Neuronal stem cell (in vitro differentiated cells): ENCODE results near the gene RRP7A.
"Not testable (repeated sequence)": the region's sequence is repeated elsewhere in the genome, so short reads cannot be mapped to it uniquely, and the experiment has no call there.

Experiments
- DNase-seq: peaks from one replicate; pipeline ENCODE4 v3.0.0-alpha.2; 2013; ENCODE audit warnings: low spot score
- H2AFZ ChIP-seq: one replicate; pipeline ENCODE4 v1.6.1; 2013; ENCODE audit warnings: mild to moderate bottlenecking, low read length, inconsistent platforms
- H2AK5ac ChIP-seq: 2 replicates; pipeline ENCODE4 v1.6.1; 2013; ENCODE audit warnings: low read depth, mild to moderate bottlenecking, inconsistent platforms, low read length, moderate library complexity, mixed read lengths
- H2BK120ac ChIP-seq: 2 replicates; pipeline ENCODE4 v1.6.1; 2013; ENCODE audit warnings: low read depth, mild to moderate bottlenecking, inconsistent platforms, low read length, moderate library complexity, mixed read lengths
- H2BK12ac ChIP-seq: one replicate; pipeline ENCODE4 v1.6.1; 2013; ENCODE audit warnings: low read length, inconsistent platforms
- H2BK15ac ChIP-seq: 2 replicates; pipeline ENCODE4 v1.6.1; 2013; ENCODE audit warnings: mild to moderate bottlenecking, low read length, inconsistent platforms, mixed read lengths
- H2BK5ac ChIP-seq: one replicate; pipeline ENCODE4 v1.6.1; 2013; ENCODE audit warnings: inconsistent platforms, mild to moderate bottlenecking, low read length, moderate library complexity
- H3K14ac ChIP-seq: one replicate; pipeline ENCODE4 v1.6.1; 2013; ENCODE audit warnings: low read length, inconsistent platforms
- H3K18ac ChIP-seq: 2 replicates; pipeline ENCODE4 v1.6.1; 2013; ENCODE audit warnings: low read length, inconsistent platforms
- H3K23ac ChIP-seq: 2 replicates; pipeline ENCODE4 v1.6.1; 2013; ENCODE audit warnings: low read depth, mild to moderate bottlenecking, mixed read lengths, low read length, inconsistent platforms; ENCODE audit not compliant: poor library complexity
- H3K27ac ChIP-seq: replicated peaks from 3 replicates; pipeline ENCODE4 v1.5.1; 2013; ENCODE audit warnings: low read length, inconsistent platforms
- H3K27me3 ChIP-seq, 3 experiments: 2 replicates each; pipeline ENCODE4 v1.6.1; 2013; ENCODE audit warnings: low read length in 3 of 3, mild to moderate bottlenecking in 2 of 3, inconsistent platforms in 1 of 3, low read depth in 1 of 3, mixed read lengths in 1 of 3, moderate library complexity in 1 of 3; ENCODE audit not compliant: control insufficient read depth in 3 of 3, insufficient read depth in 3 of 3
- H3K36me3 ChIP-seq, 2 donors: replicated peaks in 1 of 2; 2 replicates each; pipeline ENCODE4 v1.6.1; 2013; ENCODE audit warnings: low read length in 2 of 2; ENCODE audit not compliant: control insufficient read depth in 2 of 2, insufficient read depth in 2 of 2
- H3K4ac ChIP-seq: 2 replicates; pipeline ENCODE4 v1.6.1; 2013; ENCODE audit warnings: inconsistent platforms, mild to moderate bottlenecking, low read length, moderate library complexity
- H3K4me1 ChIP-seq, 2 donors: 1 replicate in 1 of 2; 2 replicates in 1 of 2; pipeline ENCODE4 v1.6.1; 2013; ENCODE audit warnings: low read length in 2 of 2, low read depth in 1 of 2; ENCODE audit not compliant: control insufficient read depth in 2 of 2, insufficient read depth in 1 of 2
- H3K4me2 ChIP-seq: one replicate; pipeline ENCODE4 v1.6.1; 2013; ENCODE audit warnings: mild to moderate bottlenecking, low read length, inconsistent platforms; ENCODE audit not compliant: insufficient read depth, poor library complexity, severe bottlenecking
- H3K4me3 ChIP-seq, 2 donors: 2 replicates each; pipeline ENCODE4 v1.5.1; 2013; ENCODE audit warnings: low read length in 2 of 2, mild to moderate bottlenecking in 2 of 2, inconsistent platforms in 1 of 2, moderate library complexity in 1 of 2
- H3K79me1 ChIP-seq: one replicate; pipeline ENCODE4 v1.6.1; 2013; ENCODE audit warnings: low read depth, mild to moderate bottlenecking, inconsistent platforms, low read length, moderate library complexity
- H3K9ac ChIP-seq: one replicate; pipeline ENCODE4 v1.6.1; 2013; ENCODE audit warnings: mild to moderate bottlenecking, low read depth, low read length, inconsistent platforms; ENCODE audit not compliant: poor library complexity
- H3K9me3 ChIP-seq, 2 donors: replicated peaks in 1 of 2; 2 replicates each; pipeline versions ENCODE3 to v1.6.1; 2013; ENCODE audit warnings: low read length in 2 of 2, mild to moderate bottlenecking in 2 of 2, inconsistent platforms in 1 of 2, low read depth in 1 of 2, mixed read lengths in 1 of 2, moderate library complexity in 1 of 2; ENCODE audit not compliant: control insufficient read depth in 2 of 2, insufficient read depth in 1 of 2
- H4K8ac ChIP-seq: one replicate; pipeline ENCODE4 v1.6.1; 2013; ENCODE audit warnings: low read depth, mild to moderate bottlenecking, inconsistent platforms, low read length, moderate library complexity
- H4K91ac ChIP-seq: one replicate; pipeline ENCODE4 v1.6.1; 2013; ENCODE audit warnings: low read length, low read depth, mild to moderate bottlenecking, inconsistent platforms; ENCODE audit not compliant: poor library complexity
- WGBS, 2 donors: extraction: QIAGEN DNeasy Blood & Tissue Kit; methylation state at CpG; one replicate each; pipeline ENCODE4 v1.1.7; 2013; ENCODE audit warnings: missing lambda C conversion rate in 2 of 2, mixed read lengths in 1 of 2; ENCODE audit not compliant: insufficient read length in 2 of 2, insufficient replicate concordance in 1 of 2; ENCODE audit errors: extremely low coverage in 2 of 2; 5-methylcytosine and 5-hydroxymethylcytosine counted together

The RRP7A gene

DNA sequence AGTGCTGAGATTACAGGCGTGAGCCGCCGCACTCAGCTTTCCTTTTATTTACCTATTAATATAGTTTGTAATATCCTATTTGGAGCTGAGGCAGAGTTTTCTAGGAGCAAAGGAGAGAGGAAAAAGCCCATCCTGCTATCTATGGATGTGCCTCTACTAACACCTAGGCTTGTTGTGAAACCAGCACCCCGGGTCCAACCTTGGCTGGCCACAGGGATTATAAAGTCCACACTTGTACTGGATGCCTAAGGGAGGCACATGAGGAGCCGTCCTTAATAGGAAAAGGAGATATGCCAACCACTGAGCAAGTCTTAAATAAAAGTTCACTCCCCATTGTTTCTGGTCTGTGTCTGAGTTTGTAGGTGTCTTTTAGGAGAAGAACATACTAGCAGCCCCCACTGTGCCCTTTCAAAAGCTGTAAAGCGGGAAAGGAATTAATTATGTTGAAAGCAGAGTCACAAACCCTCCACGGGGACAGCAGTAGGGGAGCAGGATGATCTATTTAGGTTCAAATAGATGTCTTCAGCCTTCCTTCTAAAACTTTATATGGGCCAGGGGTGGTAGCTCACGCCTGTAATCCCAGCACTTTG is 29.3 kb downstream of the RRP7A start:
- Histone ChIP-seq H3K14ac (no peak overlapping the region), H3K79me1 (peaks cover 2% of the 10 kb centered on the region), H3K4me1 (peaks cover 1 to 5% of the 10 kb centered on the region in 2 donors), H3K4ac (no peak overlapping the region), H2BK120ac (no peak overlapping the region), H3K23ac (no peak overlapping the region), H3K9ac (no peak overlapping the region), H2AK5ac (no peak overlapping the region), H3K27ac (no peak overlapping the region), H3K36me3 (no peaks in the 10 kb centered on the region), H3K27me3 (no peaks in the 10 kb centered on the region), H3K9me3 (peaks cover 0 to 1% of the 10 kb centered on the region in 2 donors), H2BK15ac (no peak overlapping the region), H3K18ac (no peak overlapping the region), H4K91ac (no peak overlapping the region), H2BK5ac (no peak overlapping the region), H3K4me3 (no peak overlapping the region), H2AFZ (peak overlapping the region; percentile 25), H2BK12ac (no peak overlapping the region), H3K4me2 (no peak overlapping the region), H4K8ac (no peak overlapping the region)
- WGBS, 2 donors = no CpG with 5 or more reads among the region's 8 CpGs
- DNase-seq = no peak

DNA sequence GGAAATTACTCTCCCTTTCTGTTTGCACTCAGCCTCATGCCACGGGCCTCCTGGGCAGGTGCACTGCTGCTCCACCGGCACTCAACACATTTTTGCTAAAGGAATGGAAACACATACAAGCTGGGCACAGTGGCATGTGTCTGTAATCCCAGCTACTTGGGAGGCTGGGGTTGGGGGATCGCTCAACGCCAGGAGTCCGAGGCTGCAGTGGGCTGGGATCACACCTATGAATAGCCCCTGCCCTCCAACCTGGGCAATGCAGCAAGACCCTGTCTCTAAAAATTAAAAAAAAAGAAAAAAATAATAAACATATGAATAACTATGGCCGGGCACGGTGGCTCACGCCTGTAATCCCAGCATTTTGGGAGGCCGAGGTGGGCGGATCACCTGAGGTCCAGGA is 30.6 kb downstream of the RRP7A start:
- Histone ChIP-seq H3K36me3 (no peaks in the 10 kb centered on the region), H2BK120ac (no peak overlapping the region), H3K4me3 (no peak overlapping the region), H2AFZ (no peak overlapping the region), H3K79me1 (peaks cover 2% of the 10 kb centered on the region), H3K4me2 (no peak overlapping the region), H3K4ac (no peak overlapping the region), H3K23ac (no peak overlapping the region), H2BK15ac (no peak overlapping the region), H3K27me3 (no peaks in the 10 kb centered on the region), H3K14ac (no peak overlapping the region), H3K18ac (no peak overlapping the region), H3K4me1 (peaks cover 1 to 5% of the 10 kb centered on the region in 2 donors), H3K9me3 (peaks cover 0 to 1% of the 10 kb centered on the region in 2 donors), H4K91ac (no peak overlapping the region), H2BK5ac (no peak overlapping the region), H3K27ac (no peak overlapping the region), H3K9ac (no peak overlapping the region), H2BK12ac (no peak overlapping the region), H2AK5ac (no peak overlapping the region), H4K8ac (no peak overlapping the region)
- no CpG with 5 or more reads among the region's 10 CpGs for WGBS, 2 donors
- no peak for DNase-seq

DNA sequence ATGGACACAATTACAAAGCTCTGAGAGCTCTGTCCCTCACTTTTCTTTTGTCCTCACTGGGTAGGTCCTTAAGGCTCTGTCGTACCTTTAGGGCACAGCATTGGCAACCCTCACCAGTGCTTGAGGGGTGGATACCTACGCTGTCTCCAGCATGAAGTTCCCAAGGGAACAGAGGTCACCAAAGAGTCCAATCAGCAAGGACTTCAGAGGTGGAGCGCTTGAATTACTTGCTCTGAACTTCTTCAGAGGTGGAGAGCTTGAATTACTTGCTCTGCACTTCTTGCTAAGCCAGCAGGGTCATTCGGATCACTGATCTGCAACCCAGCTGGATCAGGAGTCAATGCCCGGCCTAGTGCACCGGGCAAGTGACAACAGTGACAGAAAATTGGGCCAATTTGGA is 35.1 kb downstream of the RRP7A start:
- Histone ChIP-seq H2AFZ (no peak overlapping the region), H2BK15ac (no peak overlapping the region), H3K4me3 (no peak overlapping the region), H3K36me3 (no peaks in the 10 kb centered on the region), H3K18ac (no peak overlapping the region), H3K9me3 (no peaks in the 10 kb centered on the region), H2AK5ac (no peak overlapping the region), H3K4me2 (no peak overlapping the region), H3K9ac (no peak overlapping the region), H2BK5ac (no peak overlapping the region), H3K14ac (no peak overlapping the region), H4K8ac (no peak overlapping the region), H3K23ac (no peak overlapping the region), H2BK12ac (no peak overlapping the region), H3K4me1 (no peaks in the 10 kb centered on the region), H3K79me1 (no peaks in the 10 kb centered on the region), H3K4ac (no peak overlapping the region), H4K91ac (no peak overlapping the region), H3K27me3 (no peaks in the 10 kb centered on the region), H3K27ac (no peak overlapping the region), H2BK120ac (no peak overlapping the region)
- no peak for DNase-seq
- WGBS, 2 donors = no CpG with 5 or more reads among the region's 6 CpGs

DNA sequence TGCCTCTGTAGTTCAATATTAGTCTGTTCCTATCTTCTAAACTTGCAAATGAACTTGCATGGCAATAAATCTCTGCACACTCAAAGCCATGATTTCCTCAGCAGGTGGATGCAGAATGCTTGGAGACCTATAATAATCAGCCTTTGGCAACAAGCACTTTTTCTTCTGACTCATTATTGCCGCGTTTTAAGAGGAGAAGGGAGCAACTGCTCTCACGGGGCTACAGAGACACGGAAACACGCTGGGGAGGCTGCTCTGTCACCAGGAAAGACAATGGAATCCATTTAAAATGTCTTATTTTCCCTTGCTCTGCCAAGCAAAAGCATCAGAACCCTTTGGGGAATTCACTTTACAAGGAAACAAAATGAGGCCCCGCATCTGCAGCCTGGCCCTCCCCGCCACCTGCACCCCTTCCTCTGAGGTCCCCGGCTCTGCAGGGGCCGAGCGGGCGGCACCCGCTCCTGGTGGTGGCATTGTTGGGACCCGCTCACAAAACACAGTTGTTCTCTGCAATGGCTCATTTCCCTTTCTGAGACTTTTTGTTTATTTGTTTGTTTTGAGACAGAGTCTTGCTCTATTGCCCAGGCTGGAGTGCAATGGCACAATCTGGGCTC is 35.9 kb downstream of the RRP7A start:
- not testable (repeated sequence) for H3K4me2 ChIP-seq, H3K79me1 ChIP-seq, H4K91ac ChIP-seq, H2AFZ ChIP-seq, H2BK5ac ChIP-seq, H4K8ac ChIP-seq, H3K9me3 ChIP-seq, DNase-seq, H3K4ac ChIP-seq, H3K14ac ChIP-seq, H3K4me1 ChIP-seq, H2BK15ac ChIP-seq, H2BK12ac ChIP-seq, H3K27ac ChIP-seq, H3K4me3 ChIP-seq, H2BK120ac ChIP-seq, H3K9ac ChIP-seq, H3K27me3 ChIP-seq, H2AK5ac ChIP-seq, H3K18ac ChIP-seq, H3K36me3 ChIP-seq, H3K23ac ChIP-seq
- WGBS, 2 donors = no CpG with 5 or more reads among the region's 13 CpGs
